ENCODE results near the gene EIF4G3. TPM values are rescaled to one million over a fixed set of nuclear protein-coding genes. Genes with fewer than 3 reads are reported as not detected.

EIF4G3 gene
- polyA plus RNA-seq, 3 donors, result 5.1 to 34.2 (median 5.8) TPM

GRCh38 chr1:20793236-20793635 is 383.5 kb downstream of the EIF4G3 start:
- H3K27me3 ChIP-seq (ENCODE audit: control insufficient read depth in 2 of 2, insufficient read depth in 2 of 2, low read length in 2 of 2), result no peaks in the 10 kb centered on the region
- no peaks in the 10 kb centered on the region for H3K79me2 ChIP-seq (ENCODE audit: insufficient read depth, low read length)
- no peaks in the 10 kb centered on the region for H4K20me1 ChIP-seq (ENCODE audit: insufficient read depth, low read length)
- no CpG with 5 or more reads among the region's 4 CpGs for WGBS (ENCODE audit: insufficient coverage)
- Mint-ChIP-seq H3K27me3 (ENCODE audit: low read depth in 3 of 3) (no peaks in the 10 kb centered on the region), H3K27ac (no peak overlapping the region), H3K4me3 (no peak overlapping the region), H3K36me3 (no peaks in the 10 kb centered on the region), H3K9me3 (no peaks in the 10 kb centered on the region), H3K4me1 (peaks cover 2% of the 10 kb centered on the region)
- TF ChIP-seq CTCF (IDR thresholded peaks at IDR 0.05), result no peak
- no peak overlapping the region for H3K4me3 ChIP-seq (replicated peaks in 1 of 3; ENCODE audit: low read depth in 2 of 3, low read length in 3 of 3)
- H3K4me2 ChIP-seq (replicated peaks; ENCODE audit: extremely low read depth, low read length, poor library complexity, severe bottlenecking), result no peak overlapping the region
- H3K9ac ChIP-seq (ENCODE audit: insufficient read depth, low read length, poor library complexity, severe bottlenecking), result no peak overlapping the region
- DNase-seq, result no peak
- H3K9me3 ChIP-seq (replicated peaks in 1 of 2; ENCODE audit: control insufficient read depth in 1 of 2, insufficient read depth in 1 of 2, low read length in 2 of 2), result no peaks in the 10 kb centered on the region
- H3K36me3 ChIP-seq (replicated peaks in 1 of 2; ENCODE audit: control insufficient read depth in 1 of 2, insufficient read depth in 2 of 2, low read length in 2 of 2), result no peaks in the 10 kb centered on the region
- H3K27ac ChIP-seq (ENCODE audit: low read depth in 1 of 2, low read length in 2 of 2), result no peak overlapping the region
- H2AFZ ChIP-seq (ENCODE audit: insufficient read depth, low read depth, low read length, poor library complexity, severe bottlenecking), result no peak overlapping the region
- peaks cover 2 to 3% of the 10 kb centered on the region in 2 donors for H3K4me1 ChIP-seq (ENCODE audit: control insufficient read depth in 1 of 2, insufficient read depth in 2 of 2, low read length in 2 of 2)
- intact Hi-C loops (cut with micrococcal nuclease), result no loop called here

GRCh38 chr1:20792196-20792595 is 384.5 kb downstream of the EIF4G3 start:
- H3K36me3 Mint-ChIP-seq, result no peaks in the 10 kb centered on the region
- H3K9me3 ChIP-seq (replicated peaks in 1 of 2; ENCODE audit: control insufficient read depth in 1 of 2, insufficient read depth in 1 of 2, low read length in 2 of 2), result no peaks in the 10 kb centered on the region
- H3K79me2 ChIP-seq (ENCODE audit: insufficient read depth, low read length), result no peaks in the 10 kb centered on the region
- H3K4me1 Mint-ChIP-seq, result peaks cover 9% of the 10 kb centered on the region
- intact Hi-C loops (cut with micrococcal nuclease), result no loop called here
- no peaks in the 10 kb centered on the region for H3K36me3 ChIP-seq (replicated peaks in 1 of 2; ENCODE audit: control insufficient read depth in 1 of 2, insufficient read depth in 2 of 2, low read length in 2 of 2)
- peaks cover 0 to 3% (median 0%) of the 10 kb centered on the region in 3 donors for H3K27me3 Mint-ChIP-seq (ENCODE audit: low read depth in 3 of 3)
- H2AFZ ChIP-seq (ENCODE audit: insufficient read depth, low read depth, low read length, poor library complexity, severe bottlenecking), result no peak overlapping the region
- no peaks in the 10 kb centered on the region for H3K9me3 Mint-ChIP-seq
- no peak overlapping the region for H3K9ac ChIP-seq (ENCODE audit: insufficient read depth, low read length, poor library complexity, severe bottlenecking)
- no peaks in the 10 kb centered on the region for H4K20me1 ChIP-seq (ENCODE audit: insufficient read depth, low read length)
- WGBS (ENCODE audit: insufficient coverage), result no CpG with 5 or more reads among the region's 2 CpGs
- no peak overlapping the region for H3K4me3 ChIP-seq (replicated peaks in 1 of 3; ENCODE audit: low read depth in 2 of 3, low read length in 3 of 3)
- H3K27ac ChIP-seq (ENCODE audit: low read depth in 1 of 2, low read length in 2 of 2), result no peak overlapping the region
- no peak overlapping the region for H3K27ac Mint-ChIP-seq
- no peak overlapping the region for H3K4me2 ChIP-seq (replicated peaks; ENCODE audit: extremely low read depth, low read length, poor library complexity, severe bottlenecking)
- no peaks in the 10 kb centered on the region for H3K27me3 ChIP-seq (ENCODE audit: control insufficient read depth in 2 of 2, insufficient read depth in 2 of 2, low read length in 2 of 2)
- no peak for TF ChIP-seq CTCF (IDR thresholded peaks at IDR 0.05)
- peaks cover 10% of the 10 kb centered on the region in 2 donors for H3K4me1 ChIP-seq (ENCODE audit: control insufficient read depth in 1 of 2, insufficient read depth in 2 of 2, low read length in 2 of 2)
- no peak overlapping the region for H3K4me3 Mint-ChIP-seq
- DNase-seq, result no peak
